GM10847 (cell line): ENCODE data around the gene COG5.

Experiments used
- POLR2A ChIP-seq: IDR thresholded peaks from 2 replicates; pipeline ENCODE4 v1.6.1; 2011; ENCODE audit not compliant: insufficient read length; ENCODE audit errors: extremely low read depth

The COG5 gene

GRCh38 chr7:107370816-107371215, 192.9 kb downstream of the COG5 start:
- no peak for TF ChIP-seq POLR2A

GRCh38 chr7:107364787-107365186, 198.9 kb downstream of the COG5 start:
- TF ChIP-seq POLR2A: no peak

GRCh38 chr7:107359520-107360316, 204.0 kb downstream of the COG5 start:
- TF ChIP-seq POLR2A: no peak

GRCh38 chr7:107355616-107356015, 208.1 kb downstream of the COG5 start:
- no peak for TF ChIP-seq POLR2A

GRCh38 chr7:107354640-107355039, 209.1 kb downstream of the COG5 start:
- TF ChIP-seq POLR2A: no peak

- TF ChIP-seq POLR2A: no peak
Measured at GRCh38 chr7:107353701-107354100, 210.0 kb downstream of the COG5 start.

- no peak for TF ChIP-seq POLR2A
Measured at GRCh38 chr7:107345898-107346297, 217.8 kb downstream of the COG5 start.

- TF ChIP-seq POLR2A: no peak
Measured at GRCh38 chr7:107344799-107345198, 218.9 kb downstream of the COG5 start.

- no peak for TF ChIP-seq POLR2A
Measured at GRCh38 chr7:107344286-107344685, 219.4 kb downstream of the COG5 start.

GRCh38 chr7:107338080-107338479, 225.6 kb downstream of the COG5 start:
- no peak for TF ChIP-seq POLR2A

- no peak for TF ChIP-seq POLR2A
Measured at GRCh38 chr7:107332488-107333269, 231.0 kb downstream of the COG5 start.

GRCh38 chr7:107330478-107330877, 233.2 kb downstream of the COG5 start:
- no peak for TF ChIP-seq POLR2A

- no peak for TF ChIP-seq POLR2A
Measured at GRCh38 chr7:107327986-107328569, 235.6 kb downstream of the COG5 start.

GRCh38 chr7:107326061-107326460, 237.7 kb downstream of the COG5 start:
- TF ChIP-seq POLR2A: no peak

GRCh38 chr7:107322015-107322414, 241.7 kb downstream of the COG5 start:
- TF ChIP-seq POLR2A: no peak

GRCh38 chr7:107321611-107322010, 242.1 kb downstream of the COG5 start:
- TF ChIP-seq POLR2A: no peak
